HEK293 (cell line): ENCODE data around the gene STRIP1.

ENCODE experiments used
- CTCF ChIP-seq: fragments of 450-650 bp; formaldehyde crosslinking; IDR thresholded peaks from 2 replicates; pipeline ENCODE4 v1.5.1; 2016; ENCODE audit warnings: missing biosample characterization, missing genetic modification characterization
- KLF9 ChIP-seq: fragments of 450-650 bp; formaldehyde crosslinking; IDR thresholded peaks from 2 replicates; pipeline ENCODE4 v1.5.1; 2016; ENCODE audit warnings: missing biosample characterization, missing genetic modification characterization, low read depth
- REST ChIP-seq: fragments of 450-650 bp; formaldehyde crosslinking; IDR thresholded peaks from 2 replicates; pipeline ENCODE4 v1.5.1; 2016; ENCODE audit warnings: missing biosample characterization, missing genetic modification characterization
- SP3 ChIP-seq: fragments of 450-650 bp; formaldehyde crosslinking; IDR thresholded peaks from 2 replicates; pipeline ENCODE4 v1.5.1; 2016; ENCODE audit warnings: missing biosample characterization, missing genetic modification characterization
- ZFP3 ChIP-seq: fragments of 450-650 bp; formaldehyde crosslinking; IDR thresholded peaks from 2 replicates; pipeline ENCODE4 v1.5.1; 2016; ENCODE audit warnings: low read depth, missing biosample characterization, missing genetic modification characterization
- ZIC2 ChIP-seq: fragments of 450-650 bp; formaldehyde crosslinking; IDR thresholded peaks from 2 replicates; pipeline ENCODE4 v1.5.1; 2016; ENCODE audit warnings: missing biosample characterization, missing genetic modification characterization
- ZNF16 ChIP-seq: fragments of 450-650 bp; formaldehyde crosslinking; IDR thresholded peaks from 2 replicates; pipeline ENCODE4 v1.5.1; 2016; ENCODE audit warnings: low read depth, missing biosample characterization, missing genetic modification characterization
- ZNF221 ChIP-seq: fragments of 450-650 bp; formaldehyde crosslinking; IDR thresholded peaks from 2 replicates; pipeline ENCODE4 v1.5.1; 2017; ENCODE audit warnings: missing biosample characterization, missing genetic modification characterization, borderline replicate concordance
- ZNF639 ChIP-seq: fragments of 450-650 bp; formaldehyde crosslinking; IDR thresholded peaks from 2 replicates; pipeline ENCODE4 v1.5.1; 2016; ENCODE audit warnings: missing biosample characterization, missing genetic modification characterization
- ZNF664 ChIP-seq: fragments of 450-650 bp; formaldehyde crosslinking; IDR thresholded peaks from 2 replicates; pipeline ENCODE4 v1.5.1; 2016; ENCODE audit warnings: missing biosample characterization, missing genetic modification characterization

GRCh38 chr1:110067479-110067892 is 33.1 kb downstream of the STRIP1 start:
- TF ChIP-seq ZNF639 (tag by site-specific recombination) (no peak), REST (tag by site-specific recombination) (no peak), ZNF664 (tag by site-specific recombination) (no peak), ZNF16 (no peak), ZFP3 (tag by site-specific recombination) (no peak), ZIC2 (tag by site-specific recombination) (no peak), CTCF (tag by site-specific recombination) (no peak), SP3 (tag by site-specific recombination) (no peak), ZNF221 (tag by site-specific recombination) (no peak), KLF9 (no peak)
